PC-9 (cell line): ENCODE data around the gene ITGB8. TPM values are rescaled to one million over a fixed set of nuclear protein-coding genes. Genes with fewer than 3 reads are reported as not detected.

Experiments
- BruUV-seq: library from RNA; stranded (reverse); fragments of 400-500 nt; replicated peaks from 2 replicates; lab custom pipeline; 2021; lab: Mats Ljungman, UMichigan
- CTCF ChIA-PET: fragments of 300-600 bp; sonication (Branson Sonifier 250); formaldehyde crosslinking; loops from one replicate; lab custom pipeline; 2022; ENCODE audit warnings: antibody characterized with exemption; lab: Charles Lee
- POLR2A ChIA-PET: fragments of 300-600 bp; sonication (Branson Sonifier 250); formaldehyde crosslinking; loops from one replicate; lab custom pipeline; 2022; ENCODE audit warnings: antibody characterized with exemption; ENCODE audit not compliant: unreplicated experiment; lab: Charles Lee
- DNase-seq, 2 experiments: peaks; one replicate each; pipeline versions ENCODE4 v3.0.0 to v3.0.0-alpha.2; 2015 to 2022; ENCODE audit warnings: mixed read lengths in 1 of 2
- H2AFZ ChIP-seq: fragments of 200-600 bp; sonication (generic); 2 replicates; pipeline ENCODE4 v1.8.1; 2017; ENCODE audit warnings: antibody characterized with exemption
- H3F3A ChIP-seq: fragments of 200-600 bp; sonication (generic); 2 replicates; pipeline ENCODE4 v1.8.1; 2017; ENCODE audit warnings: antibody characterized with exemption, mild to moderate bottlenecking, low read depth; ENCODE audit not compliant: insufficient read depth
- H3K27ac ChIP-seq: fragments of 200-600 bp; sonication (generic); 2 replicates; pipeline ENCODE4 v1.6.1; 2016; ENCODE audit warnings: mixed run types
- H3K27me3 ChIP-seq: fragments of 200-600 bp; sonication (generic); 2 replicates; pipeline ENCODE4 v1.6.1; 2016; ENCODE audit warnings: low read depth, mixed run types; ENCODE audit not compliant: insufficient read depth
- H3K36me3 ChIP-seq: fragments of 200-600 bp; sonication (generic); 2 replicates; pipeline ENCODE4 v1.6.1; 2016; ENCODE audit warnings: low read depth, mixed run types
- H3K4me1 ChIP-seq: fragments of 200-600 bp; sonication (generic); replicated peaks from 2 replicates; pipeline ENCODE4 v1.6.1; 2016; ENCODE audit warnings: mixed run types; ENCODE audit not compliant: insufficient read depth
- H3K4me2 ChIP-seq: fragments of 200-600 bp; sonication (generic); 2 replicates; pipeline ENCODE4 v1.6.1; 2017; ENCODE audit warnings: mixed run types
- H3K4me3 ChIP-seq: fragments of 200-600 bp; sonication (generic); 2 replicates; pipeline ENCODE4 v1.6.1; 2016; ENCODE audit warnings: mixed run types
- H3K79me2 ChIP-seq: fragments of 200-600 bp; sonication (generic); 2 replicates; pipeline ENCODE4 v1.6.1; 2017; ENCODE audit warnings: low read depth, mixed run types
- H3K9me2 ChIP-seq: fragments of 200-600 bp; sonication (generic); 2 replicates; pipeline ENCODE4 v1.8.1; 2017; ENCODE audit warnings: mild to moderate bottlenecking; ENCODE audit not compliant: insufficient read depth
- H3K9me3 ChIP-seq: fragments of 200-600 bp; sonication (generic); 2 replicates; pipeline ENCODE4 v1.8.1; 2016; ENCODE audit warnings: low read depth; ENCODE audit not compliant: insufficient read depth
- H4K20me1 ChIP-seq: fragments of 200-600 bp; sonication (generic); 2 replicates; pipeline ENCODE4 v1.8.1; 2017; ENCODE audit not compliant: insufficient read depth
- EZH2 ChIP-seq: fragments of 200-600 bp; sonication (generic); IDR thresholded peaks from 2 replicates; pipeline ENCODE4 v1.8.0; 2017; ENCODE audit warnings: antibody characterized with exemption, low read depth
- intact Hi-C: fragments of 100-400 bp; cut with micrococcal nuclease; formaldehyde crosslinking; loops from one replicate; pipeline ENCODE4 v1.10.0; 2022; ENCODE audit not compliant: unreplicated experiment
- total RNA-seq: library from RNA; stranded (reverse); gene quantifications from 2 replicates; pipeline ENCODE4 v1.2.3, GENCODE V29; 2021
- TF ChIP-seq, protein P1 (sequence below): fragments of 200-600 bp; sonication (generic); conservative IDR thresholded peaks from 2 replicates; pipeline ENCODE4 v1.6.1; 2017; ENCODE audit warnings: mixed run types, antibody characterized with exemption, mild to moderate bottlenecking, moderate library complexity

ITGB8 gene
- total RNA-seq, 1 experiment from 2014 or later = 20.1 TPM

GRCh38 chr7:20347680-20348079, 17.0 kb downstream of the ITGB8 start:
- Histone ChIP-seq H3K79me2 (no peaks in the 10 kb centered on the region), H3K4me1 (peaks cover 24% of the 10 kb centered on the region), H3K36me3 (no peaks in the 10 kb centered on the region), H3K27me3 (no peaks in the 10 kb centered on the region), H3K9me3 (peaks cover 4% of the 10 kb centered on the region; the same call in 1 of the 2 replicates), H3K4me2 (no peak overlapping the region), H4K20me1 (no peaks in the 10 kb centered on the region), H3F3A (peaks cover 23% of the 10 kb centered on the region), H3K9me2 (no peaks in the 10 kb centered on the region; the same call in 1 of the 2 replicates), H3K27ac (no peak overlapping the region), H2AFZ (no peak overlapping the region), H3K4me3 (no peak overlapping the region)
- intact Hi-C loops = no loop called here
- no peak for TF ChIP-seq EZH2
- TF ChIP-seq, protein P1, sequence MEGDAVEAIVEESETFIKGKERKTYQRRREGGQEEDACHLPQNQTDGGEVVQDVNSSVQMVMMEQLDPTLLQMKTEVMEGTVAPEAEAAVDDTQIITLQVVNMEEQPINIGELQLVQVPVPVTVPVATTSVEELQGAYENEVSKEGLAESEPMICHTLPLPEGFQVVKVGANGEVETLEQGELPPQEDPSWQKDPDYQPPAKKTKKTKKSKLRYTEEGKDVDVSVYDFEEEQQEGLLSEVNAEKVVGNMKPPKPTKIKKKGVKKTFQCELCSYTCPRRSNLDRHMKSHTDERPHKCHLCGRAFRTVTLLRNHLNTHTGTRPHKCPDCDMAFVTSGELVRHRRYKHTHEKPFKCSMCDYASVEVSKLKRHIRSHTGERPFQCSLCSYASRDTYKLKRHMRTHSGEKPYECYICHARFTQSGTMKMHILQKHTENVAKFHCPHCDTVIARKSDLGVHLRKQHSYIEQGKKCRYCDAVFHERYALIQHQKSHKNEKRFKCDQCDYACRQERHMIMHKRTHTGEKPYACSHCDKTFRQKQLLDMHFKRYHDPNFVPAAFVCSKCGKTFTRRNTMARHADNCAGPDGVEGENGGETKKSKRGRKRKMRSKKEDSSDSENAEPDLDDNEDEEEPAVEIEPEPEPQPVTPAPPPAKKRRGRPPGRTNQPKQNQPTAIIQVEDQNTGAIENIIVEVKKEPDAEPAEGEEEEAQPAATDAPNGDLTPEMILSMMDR = no peak
- BruUV-seq = no TSS peak
- POLR2A ChIA-PET = no interaction called here
- CTCF ChIA-PET = no interaction called here
- DNase-seq = no peak

- Histone ChIP-seq H3K9me2 (no peaks in the 10 kb centered on the region; the same call in 1 of the 2 replicates), H2AFZ (no peak overlapping the region), H3K4me3 (no peak overlapping the region), H3K9me3 (peaks cover 4% of the 10 kb centered on the region; the same call in 1 of the 2 replicates), H3K4me2 (no peak overlapping the region), H4K20me1 (no peaks in the 10 kb centered on the region), H3K27me3 (no peaks in the 10 kb centered on the region), H3K27ac (no peak overlapping the region), H3K79me2 (no peaks in the 10 kb centered on the region), H3K4me1 (peaks cover 27% of the 10 kb centered on the region), H3K36me3 (no peaks in the 10 kb centered on the region), H3F3A (peaks cover 26% of the 10 kb centered on the region)
- ChIA-PET CTCF (no interaction called here), POLR2A (no interaction called here)
- no TSS peak for BruUV-seq
- DNase-seq = no peak
- intact Hi-C loops = no loop called here
- TF ChIP-seq, protein P1 = no peak
These were observed 17.6 kb downstream of the ITGB8 start for GRCh38 chr7:20348125-20348807.

- Histone ChIP-seq H3K4me2 (peak overlapping the region; percentile 58; the same call in 1 of the 2 replicates), H3F3A (peaks cover 39% of the 10 kb centered on the region), H3K79me2 (no peaks in the 10 kb centered on the region), H3K4me3 (no peak overlapping the region), H3K9me2 (no peaks in the 10 kb centered on the region; the same call in 1 of the 2 replicates), H3K27me3 (no peaks in the 10 kb centered on the region), H3K4me1 (peaks cover 38% of the 10 kb centered on the region), H2AFZ (no peak overlapping the region), H3K9me3 (peaks cover 13% of the 10 kb centered on the region), H3K27ac (peak overlapping the region; percentile 92), H4K20me1 (no peaks in the 10 kb centered on the region), H3K36me3 (0 out of 2 replicates have a peak, but pooled peaks cover 5% of the 10 kb centered on the region)
- intact Hi-C loops = no loop called here
- no TSS peak for BruUV-seq
- ChIA-PET CTCF (no interaction called here), POLR2A (no interaction called here)
- DNase-seq = no peak
- TF ChIP-seq EZH2 = no peak
- TF ChIP-seq, protein P1 = no peak
These were observed 19.8 kb downstream of the ITGB8 start for GRCh38 chr7:20350518-20350951.
